ENCODE results near the gene TNFSF4.
"Not testable (repeated sequence)": the region's sequence is repeated elsewhere in the genome, so short reads cannot be mapped to it uniquely, and the experiment has no call there.

TNFSF4 gene

GRCh38 chr1:173168941-173169340 is 38.2 kb downstream of the TNFSF4 start:
- DNase-seq (ENCODE audit: low read depth): no peak

GRCh38 chr1:173164686-173165085 is 42.4 kb downstream of the TNFSF4 start:
- TF ChIP-seq, protein P1, sequence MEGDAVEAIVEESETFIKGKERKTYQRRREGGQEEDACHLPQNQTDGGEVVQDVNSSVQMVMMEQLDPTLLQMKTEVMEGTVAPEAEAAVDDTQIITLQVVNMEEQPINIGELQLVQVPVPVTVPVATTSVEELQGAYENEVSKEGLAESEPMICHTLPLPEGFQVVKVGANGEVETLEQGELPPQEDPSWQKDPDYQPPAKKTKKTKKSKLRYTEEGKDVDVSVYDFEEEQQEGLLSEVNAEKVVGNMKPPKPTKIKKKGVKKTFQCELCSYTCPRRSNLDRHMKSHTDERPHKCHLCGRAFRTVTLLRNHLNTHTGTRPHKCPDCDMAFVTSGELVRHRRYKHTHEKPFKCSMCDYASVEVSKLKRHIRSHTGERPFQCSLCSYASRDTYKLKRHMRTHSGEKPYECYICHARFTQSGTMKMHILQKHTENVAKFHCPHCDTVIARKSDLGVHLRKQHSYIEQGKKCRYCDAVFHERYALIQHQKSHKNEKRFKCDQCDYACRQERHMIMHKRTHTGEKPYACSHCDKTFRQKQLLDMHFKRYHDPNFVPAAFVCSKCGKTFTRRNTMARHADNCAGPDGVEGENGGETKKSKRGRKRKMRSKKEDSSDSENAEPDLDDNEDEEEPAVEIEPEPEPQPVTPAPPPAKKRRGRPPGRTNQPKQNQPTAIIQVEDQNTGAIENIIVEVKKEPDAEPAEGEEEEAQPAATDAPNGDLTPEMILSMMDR (IDR thresholded peaks at IDR 0.05; ENCODE audit: control insufficient read depth, extremely low read depth, insufficient read depth): no peak
- DNase-seq (ENCODE audit: low read depth): no peak
- H3K4me3 ChIP-seq (ENCODE audit: low read depth, low read length): no peak overlapping the region

More at GRCh38 chr1:173168941-173169340, 38.2 kb downstream of the TNFSF4 start:
- TF ChIP-seq, protein P1 (IDR thresholded peaks at IDR 0.05; ENCODE audit: control insufficient read depth, extremely low read depth, insufficient read depth): no peak
- no peak overlapping the region for H3K4me3 ChIP-seq (ENCODE audit: low read depth, low read length)

GRCh38 chr1:173164178-173164577 is 43.0 kb downstream of the TNFSF4 start:
- DNase-seq (ENCODE audit: low read depth): no peak
- TF ChIP-seq, protein P1 (IDR thresholded peaks at IDR 0.05; ENCODE audit: control insufficient read depth, extremely low read depth, insufficient read depth): no peak
- H3K4me3 ChIP-seq (ENCODE audit: low read depth, low read length): no peak overlapping the region

GRCh38 chr1:173163222-173163621 is 43.9 kb downstream of the TNFSF4 start:
- TF ChIP-seq, protein P1 (IDR thresholded peaks at IDR 0.05; ENCODE audit: control insufficient read depth, extremely low read depth, insufficient read depth): no peak
- H3K4me3 ChIP-seq (ENCODE audit: low read depth, low read length): no peak overlapping the region

GRCh38 chr1:173162601-173163000 is 44.5 kb downstream of the TNFSF4 start:
- no peak overlapping the region for H3K4me3 ChIP-seq (ENCODE audit: low read depth, low read length)
- TF ChIP-seq, protein P1 (IDR thresholded peaks at IDR 0.05; ENCODE audit: control insufficient read depth, extremely low read depth, insufficient read depth): no peak
- DNase-seq (ENCODE audit: low read depth): no peak

More at GRCh38 chr1:173163222-173163621, 43.9 kb downstream of the TNFSF4 start:
- no peak for DNase-seq (ENCODE audit: low read depth)

DNA sequence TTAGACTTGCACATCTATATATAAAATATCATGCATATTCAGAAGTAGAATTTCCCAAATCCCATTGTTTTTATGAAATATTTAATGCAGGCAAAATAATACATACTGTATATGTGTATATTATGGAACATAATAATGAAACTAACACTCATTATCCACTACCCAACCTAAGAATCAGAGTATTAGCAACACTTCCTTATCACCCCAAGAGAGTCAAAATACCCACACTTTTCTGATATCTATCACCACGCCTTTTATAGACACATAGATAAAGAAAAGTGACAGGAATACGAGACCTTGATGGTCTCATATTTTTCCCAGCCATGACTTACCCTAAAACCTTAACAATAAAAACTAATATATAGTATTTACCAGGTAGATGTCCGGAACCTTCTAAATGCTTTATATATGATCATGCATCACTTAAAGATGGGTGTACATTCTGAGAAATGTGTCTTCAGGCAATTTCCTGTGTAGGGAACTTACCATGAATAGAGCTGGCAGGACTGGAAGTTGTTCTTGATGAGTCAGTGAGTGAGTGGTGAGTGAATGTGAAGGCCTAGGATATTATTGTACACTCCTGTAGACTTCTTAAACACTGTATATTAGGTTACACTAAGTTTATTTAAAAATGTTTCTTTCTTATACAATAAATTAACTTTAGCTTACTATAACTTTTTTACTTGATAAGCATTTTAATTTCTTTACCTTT is 45.5 kb downstream of the TNFSF4 start:
- TF ChIP-seq, protein P1 (IDR thresholded peaks at IDR 0.05; ENCODE audit: control insufficient read depth, extremely low read depth, insufficient read depth): no peak
- H3K4me3 ChIP-seq (ENCODE audit: low read depth, low read length): no peak overlapping the region
- DNase-seq (ENCODE audit: low read depth): no peak

DNA sequence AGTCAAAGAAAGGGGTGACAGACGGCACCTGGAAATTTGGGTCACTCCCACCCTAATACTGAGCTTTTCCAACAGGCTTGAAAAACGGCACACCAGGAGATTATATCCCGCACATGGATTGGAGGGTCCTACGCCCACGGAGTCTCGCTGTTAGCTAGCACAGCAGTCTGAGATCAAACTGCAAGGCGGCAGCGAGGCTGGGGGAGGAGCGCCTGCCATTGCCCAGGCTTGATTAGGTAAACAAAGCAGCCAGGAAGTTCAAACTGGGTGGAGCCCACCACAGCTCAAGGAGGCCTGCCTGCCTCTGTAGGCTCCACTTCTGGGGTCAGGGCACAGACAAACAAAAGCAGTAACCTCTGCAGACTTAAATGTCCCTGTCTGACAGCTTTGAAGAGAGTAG is 53.2 kb downstream of the TNFSF4 start:
- H3K4me3 ChIP-seq (ENCODE audit: low read depth, low read length); DNase-seq (ENCODE audit: low read depth): not testable (repeated sequence)

Data from LNCaP clone FGC (cell line).